Keratinocyte (primary cell): Measurements from ENCODE around the gene ERCC6. TPM values are rescaled to one million over a fixed set of nuclear protein-coding genes. Genes with fewer than 3 reads are reported as not detected.

ENCODE experiments used
- DNase-seq: peaks from one replicate; pipeline ENCODE4 v3.0.0-alpha.2; 2011; ENCODE audit warnings: low read depth, missing footprints, low spot score
- FAIRE-seq: peaks from 2 replicates; lab custom pipeline; 2011; peaks lifted over from hg19 to GRCh38; lab: Jason Lieb, UNC
- H2AFZ ChIP-seq: 2 replicates; pipeline ENCODE4 v1.6.0; 2012; ENCODE audit warnings: low read length, control low read depth, inconsistent platforms; ENCODE audit not compliant: control insufficient read depth
- H3K27ac ChIP-seq: 2 replicates; pipeline ENCODE4 v1.5.1; 2011; ENCODE audit warnings: low read length; ENCODE audit not compliant: control insufficient read depth, insufficient read depth
- H3K27me3 ChIP-seq: 3 replicates; pipeline ENCODE4 v1.6.0; 2011; ENCODE audit warnings: low read length; ENCODE audit not compliant: control insufficient read depth, insufficient read depth; ENCODE audit errors: extremely low read depth
- H3K36me3 ChIP-seq, 2 experiments: 2 replicates in 1 of 2; 3 replicates in 1 of 2; pipeline ENCODE4 v1.5.1; 2011; ENCODE audit warnings: low read length in 2 of 2, mild to moderate bottlenecking in 1 of 2; ENCODE audit not compliant: control insufficient read depth in 2 of 2, insufficient read depth in 2 of 2; ENCODE audit errors: extremely low read depth in 1 of 2
- H3K4me1 ChIP-seq: 3 replicates; pipeline ENCODE4 v1.5.1; 2011; ENCODE audit warnings: low read length; ENCODE audit not compliant: control insufficient read depth, insufficient read depth; ENCODE audit errors: extremely low read depth
- H3K4me2 ChIP-seq: 3 replicates; pipeline ENCODE4 v1.6.0; 2011; ENCODE audit warnings: low read depth, low read length; ENCODE audit not compliant: control insufficient read depth, insufficient read depth; ENCODE audit errors: extremely low read depth
- H3K4me3 ChIP-seq, 3 experiments: fragments of 200-600 bp in 1 of 3; sonication (generic) in 1 of 3; 2 replicates in 2 of 3; 3 replicates in 1 of 3; pipeline ENCODE4 v1.5.1; 2011 to 2016; ENCODE audit warnings: low read length in 3 of 3, mild to moderate bottlenecking in 3 of 3, control low read depth in 2 of 3, inconsistent platforms in 1 of 3, low read depth in 1 of 3, mixed read lengths in 1 of 3, mixed run types in 1 of 3, moderate library complexity in 1 of 3; ENCODE audit not compliant: control insufficient read depth in 2 of 3, insufficient read depth in 2 of 3; ENCODE audit errors: extremely low read depth in 1 of 3
- H3K79me2 ChIP-seq: 2 replicates; pipeline ENCODE4 v1.6.0; 2012; ENCODE audit warnings: low read length; ENCODE audit not compliant: control insufficient read depth, insufficient read depth
- H3K9ac ChIP-seq: 3 replicates; pipeline ENCODE4 v1.6.0; 2011; ENCODE audit warnings: low read length; ENCODE audit not compliant: control insufficient read depth, insufficient read depth; ENCODE audit errors: extremely low read depth
- H3K9me1 ChIP-seq: 3 replicates; pipeline ENCODE4 v1.6.0; 2011; ENCODE audit warnings: low read length; ENCODE audit not compliant: control insufficient read depth, insufficient read depth; ENCODE audit errors: extremely low read depth
- H3K9me3 ChIP-seq: 2 replicates; pipeline ENCODE4 v1.5.1; 2012; ENCODE audit warnings: low read depth, low read length; ENCODE audit not compliant: control insufficient read depth
- H4K20me1 ChIP-seq: 3 replicates; pipeline ENCODE4 v1.6.0; 2011; ENCODE audit warnings: low read length; ENCODE audit not compliant: control insufficient read depth, insufficient read depth; ENCODE audit errors: extremely low read depth
- EZH2 ChIP-seq: IDR thresholded peaks from one replicate; pipeline ENCODE4 v1.6.1; 2012; ENCODE audit warnings: inconsistent platforms, mild to moderate bottlenecking, low read length, moderate library complexity
- dilution Hi-C: fragments of 300-500 bp; cut with MboI; formaldehyde crosslinking; loops from one replicate; pipeline ENCODE4 v1.7.0; 2020; ENCODE audit warnings: low sequenced_read_pairs; ENCODE audit not compliant: extremely low pct_ligation_motif_present
- polyA plus RNA-seq, 5 experiments: library from polyadenylated mRNA; depleted of rRNA in 3 of 5; stranded (reverse) in 3 of 5; stranded (forward) in 1 of 5; unstranded in 1 of 5; fragments of >200 nt; gene quantifications; 1 replicate in 1 of 5; 2 replicates in 3 of 5; 3 replicates in 1 of 5; pipeline versions ENCODE4 v1.2.1 to v1.2.3, GENCODE V29; 2011 to 2012; ENCODE audit warnings: missing spikeins in 2 of 5, low read depth in 1 of 5, low replicate concordance in 1 of 5
- TF ChIP-seq, protein P1 (sequence below), 3 experiments: IDR thresholded peaks in 1 of 3; conservative IDR thresholded peaks in 1 of 3; optimal IDR thresholded peaks in 1 of 3; 2 replicates in 2 of 3; 3 replicates in 1 of 3; pipeline versions ENCODE3 to v1.5.1; 2011; ENCODE audit warnings: low read length in 3 of 3, mild to moderate bottlenecking in 3 of 3, moderate library complexity in 2 of 3, control low read depth in 1 of 3, inconsistent platforms in 1 of 3; ENCODE audit not compliant: insufficient read depth in 2 of 3; ENCODE audit errors: extremely low read depth in 1 of 3

ERCC6 gene
- polyA plus RNA-seq, 1 donor (not counting 4 experiments of a cell fraction or from before 2014, with no cell fraction given): 36.8 TPM

DNA sequence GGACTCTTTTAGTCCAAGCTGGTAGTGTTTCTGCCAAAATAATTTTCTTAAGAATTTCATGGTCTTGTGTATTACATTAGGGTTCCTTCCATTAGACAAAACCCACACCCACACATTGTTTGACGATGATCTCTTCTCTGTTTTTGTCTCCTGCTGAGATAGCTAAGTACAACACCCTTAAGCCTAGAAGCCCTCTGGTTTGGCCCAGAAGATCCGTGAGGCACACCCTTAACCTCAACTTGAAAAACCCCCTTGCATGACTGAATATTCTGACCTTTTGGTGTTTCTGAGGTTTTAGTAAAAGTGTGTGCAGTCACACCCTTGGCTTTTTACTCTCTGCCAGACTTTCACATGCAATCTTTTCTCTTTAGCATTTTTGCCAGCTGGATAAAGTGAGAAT lies 29.3 kb upstream of the ERCC6 start:
- no peak overlapping the region for H2AFZ ChIP-seq
- H3K27me3 ChIP-seq: no peaks in the 10 kb centered on the region
- H3K4me3 ChIP-seq: no peak overlapping the region
- dilution Hi-C loops: no loop called here
- H3K27ac ChIP-seq: no peak overlapping the region
- DNase-seq: no peak
- no peak overlapping the region for H3K4me2 ChIP-seq
- TF ChIP-seq EZH2: no peak
- TF ChIP-seq, protein P1, sequence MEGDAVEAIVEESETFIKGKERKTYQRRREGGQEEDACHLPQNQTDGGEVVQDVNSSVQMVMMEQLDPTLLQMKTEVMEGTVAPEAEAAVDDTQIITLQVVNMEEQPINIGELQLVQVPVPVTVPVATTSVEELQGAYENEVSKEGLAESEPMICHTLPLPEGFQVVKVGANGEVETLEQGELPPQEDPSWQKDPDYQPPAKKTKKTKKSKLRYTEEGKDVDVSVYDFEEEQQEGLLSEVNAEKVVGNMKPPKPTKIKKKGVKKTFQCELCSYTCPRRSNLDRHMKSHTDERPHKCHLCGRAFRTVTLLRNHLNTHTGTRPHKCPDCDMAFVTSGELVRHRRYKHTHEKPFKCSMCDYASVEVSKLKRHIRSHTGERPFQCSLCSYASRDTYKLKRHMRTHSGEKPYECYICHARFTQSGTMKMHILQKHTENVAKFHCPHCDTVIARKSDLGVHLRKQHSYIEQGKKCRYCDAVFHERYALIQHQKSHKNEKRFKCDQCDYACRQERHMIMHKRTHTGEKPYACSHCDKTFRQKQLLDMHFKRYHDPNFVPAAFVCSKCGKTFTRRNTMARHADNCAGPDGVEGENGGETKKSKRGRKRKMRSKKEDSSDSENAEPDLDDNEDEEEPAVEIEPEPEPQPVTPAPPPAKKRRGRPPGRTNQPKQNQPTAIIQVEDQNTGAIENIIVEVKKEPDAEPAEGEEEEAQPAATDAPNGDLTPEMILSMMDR (optimal IDR thresholded peaks at IDR 0.05 in 1 of 3, IDR thresholded peaks at IDR 0.05 in 1 of 3, conservative IDR thresholded peaks at IDR 0.05 in 1 of 3; ENCODE audit: extremely low read depth in 1 of 3, insufficient read depth in 2 of 3, low read length in 3 of 3): no peak
- H3K4me1 ChIP-seq: peaks cover 14% of the 10 kb centered on the region
- H3K36me3 ChIP-seq: no peaks in the 10 kb centered on the region
- no peak for FAIRE-seq
- no peaks in the 10 kb centered on the region for H4K20me1 ChIP-seq
- peaks cover 2% of the 10 kb centered on the region for H3K9me3 ChIP-seq
- H3K9me1 ChIP-seq: no peaks in the 10 kb centered on the region
- no peaks in the 10 kb centered on the region for H3K79me2 ChIP-seq
- H3K9ac ChIP-seq: no peak overlapping the region

DNA sequence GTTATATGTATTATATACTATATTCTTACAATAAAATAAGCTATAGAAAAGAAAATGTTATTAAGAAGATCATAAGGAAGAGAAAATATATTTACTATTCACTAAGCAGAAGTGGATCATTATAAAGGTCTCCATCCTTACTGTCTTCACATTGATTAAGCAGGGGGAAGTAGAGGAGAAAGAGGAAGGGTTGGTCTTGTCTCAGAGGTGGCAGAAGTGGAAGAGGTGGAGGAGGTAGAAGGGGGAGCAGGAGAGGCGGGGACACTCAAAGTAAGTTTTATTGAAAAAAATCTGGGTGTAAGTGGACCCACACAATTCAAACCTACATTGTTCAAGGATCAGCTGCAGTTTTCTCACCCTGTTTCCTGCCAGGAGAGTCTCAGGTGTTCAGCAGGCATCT lies 28.9 kb upstream of the ERCC6 start:
- TF ChIP-seq EZH2: no peak
- TF ChIP-seq, protein P1 (optimal IDR thresholded peaks at IDR 0.05 in 1 of 3, IDR thresholded peaks at IDR 0.05 in 1 of 3, conservative IDR thresholded peaks at IDR 0.05 in 1 of 3; ENCODE audit: extremely low read depth in 1 of 3, insufficient read depth in 2 of 3, low read length in 3 of 3): no peak
- H3K79me2 ChIP-seq: no peaks in the 10 kb centered on the region
- no peaks in the 10 kb centered on the region for H3K36me3 ChIP-seq
- dilution Hi-C loops: no loop called here
- H3K4me3 ChIP-seq: no peak overlapping the region
- no peak overlapping the region for H3K9ac ChIP-seq
- no peaks in the 10 kb centered on the region for H4K20me1 ChIP-seq
- no peaks in the 10 kb centered on the region for H3K9me1 ChIP-seq
- H3K27me3 ChIP-seq: no peaks in the 10 kb centered on the region
- no peak for FAIRE-seq
- peaks cover 2% of the 10 kb centered on the region for H3K9me3 ChIP-seq
- no peak for DNase-seq
- peaks cover 14% of the 10 kb centered on the region for H3K4me1 ChIP-seq
- no peak overlapping the region for H2AFZ ChIP-seq
- no peak overlapping the region for H3K4me2 ChIP-seq
- H3K27ac ChIP-seq: no peak overlapping the region
